Osteoblast (primary cell): Measurements from ENCODE around the gene SIRPB1. TPM values are rescaled to one million over a fixed set of nuclear protein-coding genes. Genes with fewer than 3 reads are reported as not detected.

Source experiments
- DNase-seq: peaks from one replicate; pipeline ENCODE4 v3.0.0; 2011; ENCODE audit warnings: low spot score, mixed read lengths; ENCODE audit not compliant: insufficient read length; ENCODE audit errors: missing footprints
- H2AFZ ChIP-seq: 2 replicates; pipeline ENCODE4 v1.6.0; 2011; ENCODE audit warnings: mild to moderate bottlenecking, low read length
- H3K27ac ChIP-seq: 2 replicates; pipeline ENCODE4 v1.5.1; 2011; ENCODE audit warnings: mild to moderate bottlenecking, low read depth, low read length, moderate library complexity
- H3K27me3 ChIP-seq: 2 replicates; pipeline ENCODE4 v1.6.0; 2012; ENCODE audit warnings: mild to moderate bottlenecking, control low read depth, inconsistent platforms, low read length, moderate library complexity; ENCODE audit not compliant: insufficient read depth
- H3K36me3 ChIP-seq: 2 replicates; pipeline ENCODE4 v1.5.1; 2011; ENCODE audit warnings: mild to moderate bottlenecking, low read length, control low read depth, moderate library complexity; ENCODE audit not compliant: insufficient read depth
- H3K4me1 ChIP-seq: 2 replicates; pipeline ENCODE4 v1.5.1; 2011; ENCODE audit warnings: mild to moderate bottlenecking, low read length, control low read depth, moderate library complexity; ENCODE audit not compliant: insufficient read depth
- H3K4me2 ChIP-seq: 2 replicates; pipeline ENCODE4 v1.6.0; 2011; ENCODE audit warnings: mild to moderate bottlenecking, low read length; ENCODE audit not compliant: insufficient read depth
- H3K4me3 ChIP-seq: fragments of 200-600 bp; sonication (generic); 3 replicates; pipeline ENCODE4 v1.5.1; 2012; ENCODE audit warnings: mild to moderate bottlenecking, low read length, inconsistent platforms; ENCODE audit not compliant: insufficient read depth
- H3K79me2 ChIP-seq: 2 replicates; pipeline ENCODE4 v1.6.0; 2012; ENCODE audit warnings: mild to moderate bottlenecking, low read length, control low read depth, inconsistent platforms; ENCODE audit not compliant: insufficient read depth
- H3K9me3 ChIP-seq: 2 replicates; pipeline ENCODE4 v1.5.1; 2011; ENCODE audit warnings: low read depth, low read length, control low read depth
- H4K20me1 ChIP-seq: 2 replicates; pipeline ENCODE4 v1.6.0; 2012; ENCODE audit warnings: mild to moderate bottlenecking, low read length, control low read depth; ENCODE audit not compliant: insufficient read depth
- total RNA-seq: library from RNA; depleted of rRNA; stranded (reverse); fragments of >200 nt; gene quantifications from 2 replicates; pipeline ENCODE4 v1.2.3, GENCODE V29; 2012
- TF ChIP-seq, protein P1 (sequence below): IDR thresholded peaks from 2 replicates; pipeline ENCODE4 v1.5.1; 2011; ENCODE audit warnings: mild to moderate bottlenecking, low read depth, low read length, moderate library complexity; ENCODE audit errors: extremely low read depth

The SIRPB1 gene
- total RNA-seq, 1 donor, result 0.72 TPM

DNA sequence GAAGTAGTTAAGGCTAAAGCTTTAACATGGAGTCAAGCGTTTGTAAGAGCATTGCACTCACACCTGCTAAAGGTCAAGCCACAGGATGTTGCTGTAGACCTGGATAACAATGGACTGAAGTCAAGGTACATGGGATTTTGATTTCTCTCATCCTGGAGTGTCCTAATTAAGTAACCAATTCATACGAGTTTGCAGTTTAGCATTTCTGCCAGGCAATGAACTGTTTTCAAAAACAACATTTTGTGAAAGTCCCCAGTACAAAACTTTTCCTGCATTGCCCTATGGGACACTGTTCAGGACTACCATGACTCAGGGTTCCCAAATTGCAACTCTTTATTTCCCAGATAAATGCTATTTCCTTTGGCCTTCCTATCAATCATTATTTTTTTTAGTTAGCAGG, 17.4 kb upstream of the SIRPB1 start:
- TF ChIP-seq, protein P1, sequence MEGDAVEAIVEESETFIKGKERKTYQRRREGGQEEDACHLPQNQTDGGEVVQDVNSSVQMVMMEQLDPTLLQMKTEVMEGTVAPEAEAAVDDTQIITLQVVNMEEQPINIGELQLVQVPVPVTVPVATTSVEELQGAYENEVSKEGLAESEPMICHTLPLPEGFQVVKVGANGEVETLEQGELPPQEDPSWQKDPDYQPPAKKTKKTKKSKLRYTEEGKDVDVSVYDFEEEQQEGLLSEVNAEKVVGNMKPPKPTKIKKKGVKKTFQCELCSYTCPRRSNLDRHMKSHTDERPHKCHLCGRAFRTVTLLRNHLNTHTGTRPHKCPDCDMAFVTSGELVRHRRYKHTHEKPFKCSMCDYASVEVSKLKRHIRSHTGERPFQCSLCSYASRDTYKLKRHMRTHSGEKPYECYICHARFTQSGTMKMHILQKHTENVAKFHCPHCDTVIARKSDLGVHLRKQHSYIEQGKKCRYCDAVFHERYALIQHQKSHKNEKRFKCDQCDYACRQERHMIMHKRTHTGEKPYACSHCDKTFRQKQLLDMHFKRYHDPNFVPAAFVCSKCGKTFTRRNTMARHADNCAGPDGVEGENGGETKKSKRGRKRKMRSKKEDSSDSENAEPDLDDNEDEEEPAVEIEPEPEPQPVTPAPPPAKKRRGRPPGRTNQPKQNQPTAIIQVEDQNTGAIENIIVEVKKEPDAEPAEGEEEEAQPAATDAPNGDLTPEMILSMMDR, result no peak
- Histone ChIP-seq H4K20me1 (no peaks in the 10 kb centered on the region), H3K4me1 (no peaks in the 10 kb centered on the region), H3K79me2 (no peaks in the 10 kb centered on the region), H3K27me3 (no peaks in the 10 kb centered on the region), H2AFZ (no peak overlapping the region), H3K4me2 (no peak overlapping the region), H3K27ac (no peak overlapping the region), H3K36me3 (no peaks in the 10 kb centered on the region), H3K9me3 (no peaks in the 10 kb centered on the region), H3K4me3 (no peak overlapping the region)
- no peak for DNase-seq

DNA sequence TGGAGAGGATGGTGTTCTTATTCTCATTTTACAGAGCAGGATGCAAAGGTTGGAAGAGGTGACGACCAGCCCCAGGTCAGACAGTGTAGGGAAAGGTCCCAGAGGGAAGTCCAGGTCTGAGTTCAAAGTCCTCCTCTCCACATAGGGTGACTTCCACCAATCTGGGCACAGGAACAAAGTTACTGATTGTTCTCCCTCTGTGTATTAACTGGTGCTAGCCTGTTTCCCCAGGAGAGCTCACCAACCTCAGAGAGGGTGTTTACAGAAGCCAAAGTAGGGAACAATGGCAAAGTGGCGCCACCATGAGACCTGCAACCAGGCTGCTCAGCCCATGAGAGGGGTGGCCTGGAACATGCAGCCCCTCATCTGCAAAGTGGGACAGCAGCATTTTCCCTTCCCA, 16.8 kb upstream of the SIRPB1 start:
- DNase-seq, result no peak
- Histone ChIP-seq H3K4me3 (no peak overlapping the region), H4K20me1 (no peaks in the 10 kb centered on the region), H2AFZ (no peak overlapping the region), H3K9me3 (no peaks in the 10 kb centered on the region), H3K36me3 (no peaks in the 10 kb centered on the region), H3K27me3 (no peaks in the 10 kb centered on the region), H3K4me1 (no peaks in the 10 kb centered on the region), H3K4me2 (no peak overlapping the region), H3K79me2 (no peaks in the 10 kb centered on the region), H3K27ac (no peak overlapping the region)
- TF ChIP-seq, protein P1, result no peak

DNA sequence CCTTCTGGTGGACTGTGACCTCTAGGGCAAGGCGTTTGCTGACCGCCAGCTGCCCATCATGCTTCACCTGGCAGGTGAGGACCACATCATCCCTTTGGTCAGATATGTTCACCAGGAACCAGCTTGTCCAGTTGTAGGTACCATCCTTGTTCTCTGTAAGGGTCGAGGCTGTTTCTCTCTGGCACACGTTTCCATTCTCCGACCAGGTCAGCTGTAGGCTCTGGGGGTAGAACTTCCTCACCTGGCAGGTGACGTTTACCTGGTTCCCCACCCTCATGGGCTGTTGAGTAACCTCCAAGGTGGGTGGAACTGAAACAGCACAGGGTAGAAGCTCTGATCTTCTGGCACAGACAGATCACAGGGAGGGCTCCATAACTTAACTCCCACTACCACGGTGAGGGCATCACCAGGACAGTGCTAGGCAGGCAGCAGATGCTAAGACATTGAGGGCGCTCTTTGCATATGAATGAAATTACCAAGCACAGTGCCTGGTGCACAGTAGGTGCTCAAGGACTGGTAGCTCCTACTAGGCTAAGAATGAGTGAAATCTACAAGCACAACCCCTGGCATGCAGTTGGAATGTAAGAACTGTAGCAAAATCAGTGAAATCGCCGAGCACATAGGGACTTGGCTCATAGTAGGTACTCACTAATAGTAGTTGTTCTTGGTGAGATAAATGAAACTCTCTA, 15.6 kb upstream of the SIRPB1 start:
- no peak for DNase-seq
- H3K4me1 ChIP-seq, result no peaks in the 10 kb centered on the region

DNA sequence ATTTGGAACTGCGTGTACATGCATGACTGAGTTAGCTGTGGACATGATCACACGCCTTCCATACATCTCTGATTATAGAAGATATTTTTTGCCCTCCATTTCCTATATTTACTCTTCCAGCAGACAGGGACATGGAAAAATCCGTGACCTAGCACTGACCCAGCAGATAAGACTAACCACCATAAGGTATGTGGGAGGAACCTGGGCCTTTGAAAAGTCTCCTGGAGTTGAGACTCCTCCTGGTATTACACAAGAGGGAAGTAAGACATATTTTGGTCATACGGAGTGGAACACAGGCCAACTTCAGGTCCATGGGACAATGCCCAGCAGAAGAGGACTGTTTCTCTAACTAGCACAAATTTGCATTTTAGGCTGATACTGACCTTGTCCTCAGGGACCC, 13.7 kb upstream of the SIRPB1 start:
- Histone ChIP-seq H4K20me1 (no peaks in the 10 kb centered on the region), H3K4me2 (no peak overlapping the region), H3K27ac (no peak overlapping the region), H3K27me3 (peaks cover 10% of the 10 kb centered on the region), H3K36me3 (no peaks in the 10 kb centered on the region), H3K4me1 (no peaks in the 10 kb centered on the region), H2AFZ (no peak overlapping the region), H3K9me3 (no peaks in the 10 kb centered on the region), H3K4me3 (no peak overlapping the region), H3K79me2 (no peaks in the 10 kb centered on the region)
- TF ChIP-seq, protein P1, result no peak
- DNase-seq, result peak; percentile 5

More for the DNA sequence above, 15.6 kb upstream of the SIRPB1 start:
- no peak overlapping the region for H3K27ac ChIP-seq
- no peaks in the 10 kb centered on the region for H3K36me3 ChIP-seq
- H4K20me1 ChIP-seq, result no peaks in the 10 kb centered on the region
- no peaks in the 10 kb centered on the region for H3K79me2 ChIP-seq
- H3K27me3 ChIP-seq, result no peaks in the 10 kb centered on the region
- TF ChIP-seq, protein P1, result no peak
- H3K4me2 ChIP-seq, result no peak overlapping the region
- H3K4me3 ChIP-seq, result no peak overlapping the region
- no peaks in the 10 kb centered on the region for H3K9me3 ChIP-seq
- H2AFZ ChIP-seq, result no peak overlapping the region
